ENCODE results near the gene FAIM2.
"Not testable (repeated sequence)": the region's sequence is repeated elsewhere in the genome, so short reads cannot be mapped to it uniquely, and the experiment has no call there.

Gene FAIM2

GRCh38 chr12:49877066-49877465 is 26.6 kb downstream of the FAIM2 start:
- intact Hi-C loops (cut with micrococcal nuclease): no loop called here
- H3K4me3 Mint-ChIP-seq: no peak overlapping the region
- peaks cover 25% of the 10 kb centered on the region for H3K9me3 Mint-ChIP-seq
- no peaks in the 10 kb centered on the region for H3K36me3 Mint-ChIP-seq (ENCODE audit: low read depth)
- no peaks in the 10 kb centered on the region for H3K4me1 Mint-ChIP-seq (ENCODE audit: low read depth)
- H3K27me3 Mint-ChIP-seq: peaks cover 6% of the 10 kb centered on the region
- H3K27ac Mint-ChIP-seq: no peak overlapping the region

GRCh38 chr12:49876070-49876469 is 27.6 kb downstream of the FAIM2 start:
- Mint-ChIP-seq H3K27ac (no peak overlapping the region), H3K4me3 (no peak overlapping the region), H3K4me1 (ENCODE audit: low read depth) (no peaks in the 10 kb centered on the region), H3K27me3 (peaks cover 6% of the 10 kb centered on the region), H3K9me3 (peaks cover 25% of the 10 kb centered on the region), H3K36me3 (ENCODE audit: low read depth) (no peaks in the 10 kb centered on the region)
- intact Hi-C loops (cut with micrococcal nuclease): no loop called here

- intact Hi-C loops (cut with micrococcal nuclease): no loop called here
- Mint-ChIP-seq H3K27me3 (peaks cover 9% of the 10 kb centered on the region), H3K36me3 (ENCODE audit: low read depth) (no peaks in the 10 kb centered on the region), H3K4me1 (ENCODE audit: low read depth) (no peaks in the 10 kb centered on the region), H3K4me3 (no peak overlapping the region), H3K27ac (no peak overlapping the region), H3K9me3 (peaks cover 25% of the 10 kb centered on the region)
Observed at GRCh38 chr12:49875115-49875720, 28.5 kb downstream of the FAIM2 start.

GRCh38 chr12:49874142-49874897 is 29.4 kb downstream of the FAIM2 start:
- Mint-ChIP-seq H3K27me3 (peaks cover 18% of the 10 kb centered on the region), H3K4me3 (no peak overlapping the region), H3K4me1 (ENCODE audit: low read depth) (no peaks in the 10 kb centered on the region), H3K36me3 (ENCODE audit: low read depth) (no peaks in the 10 kb centered on the region), H3K27ac (no peak overlapping the region), H3K9me3 (peaks cover 19% of the 10 kb centered on the region)
- intact Hi-C loops (cut with micrococcal nuclease): no loop called here

GRCh38 chr12:49873361-49873934 is 30.3 kb downstream of the FAIM2 start:
- peaks cover 10% of the 10 kb centered on the region for H3K9me3 Mint-ChIP-seq

GRCh38 chr12:49872781-49873181 is 30.9 kb downstream of the FAIM2 start:
- no peak overlapping the region for H3K4me3 Mint-ChIP-seq
- H3K36me3 Mint-ChIP-seq (ENCODE audit: low read depth): no peaks in the 10 kb centered on the region
- H3K27me3 Mint-ChIP-seq: peaks cover 30% of the 10 kb centered on the region
- intact Hi-C loops (cut with micrococcal nuclease): no loop called here
- no peak overlapping the region for H3K27ac Mint-ChIP-seq
- peaks cover 3% of the 10 kb centered on the region for H3K9me3 Mint-ChIP-seq
- no peaks in the 10 kb centered on the region for H3K4me1 Mint-ChIP-seq (ENCODE audit: low read depth)

More at GRCh38 chr12:49873361-49873934, 30.3 kb downstream of the FAIM2 start:
- H3K27ac Mint-ChIP-seq: no peak overlapping the region
- no peak overlapping the region for H3K4me3 Mint-ChIP-seq
- H3K4me1 Mint-ChIP-seq (ENCODE audit: low read depth): no peaks in the 10 kb centered on the region
- intact Hi-C loops (cut with micrococcal nuclease): no loop called here
- H3K27me3 Mint-ChIP-seq: peaks cover 25% of the 10 kb centered on the region
- H3K36me3 Mint-ChIP-seq (ENCODE audit: low read depth): no peaks in the 10 kb centered on the region

GRCh38 chr12:49872381-49872780 is 31.3 kb downstream of the FAIM2 start:
- H3K27me3 Mint-ChIP-seq: peaks cover 32% of the 10 kb centered on the region
- no peak overlapping the region for H3K27ac Mint-ChIP-seq
- H3K4me3 Mint-ChIP-seq: no peak overlapping the region
- H3K9me3 Mint-ChIP-seq: no peaks in the 10 kb centered on the region
- intact Hi-C loops (cut with micrococcal nuclease): no loop called here
- no peaks in the 10 kb centered on the region for H3K36me3 Mint-ChIP-seq (ENCODE audit: low read depth)
- no peaks in the 10 kb centered on the region for H3K4me1 Mint-ChIP-seq (ENCODE audit: low read depth)

- H3K9me3 Mint-ChIP-seq; H3K27ac Mint-ChIP-seq; H3K4me1 Mint-ChIP-seq (ENCODE audit: low read depth); H3K36me3 Mint-ChIP-seq (ENCODE audit: low read depth); H3K4me3 Mint-ChIP-seq; intact Hi-C loops (cut with micrococcal nuclease): not testable (repeated sequence)
- peaks cover 32% of the 10 kb centered on the region for H3K27me3 Mint-ChIP-seq
Observed at GRCh38 chr12:49871811-49872251, 31.9 kb downstream of the FAIM2 start.

- no peak overlapping the region for H3K27ac Mint-ChIP-seq
- no peaks in the 10 kb centered on the region for H3K9me3 Mint-ChIP-seq
- intact Hi-C loops (cut with micrococcal nuclease): no loop called here
- no peaks in the 10 kb centered on the region for H3K36me3 Mint-ChIP-seq (ENCODE audit: low read depth)
- H3K27me3 Mint-ChIP-seq: peaks cover 31% of the 10 kb centered on the region
- no peak overlapping the region for H3K4me3 Mint-ChIP-seq
- H3K4me1 Mint-ChIP-seq (ENCODE audit: low read depth): no peaks in the 10 kb centered on the region
Observed at GRCh38 chr12:49871263-49871561, 32.5 kb downstream of the FAIM2 start.

- no peaks in the 10 kb centered on the region for H3K9me3 Mint-ChIP-seq
- peaks cover 34% of the 10 kb centered on the region for H3K27me3 Mint-ChIP-seq
- no peaks in the 10 kb centered on the region for H3K36me3 Mint-ChIP-seq (ENCODE audit: low read depth)
- intact Hi-C loops (cut with micrococcal nuclease): no loop called here
- H3K4me1 Mint-ChIP-seq (ENCODE audit: low read depth): no peaks in the 10 kb centered on the region
- H3K27ac Mint-ChIP-seq: no peak overlapping the region
- H3K4me3 Mint-ChIP-seq: no peak overlapping the region
Observed at GRCh38 chr12:49870501-49871262, 33.0 kb downstream of the FAIM2 start.

GRCh38 chr12:49869816-49870500 is 33.7 kb downstream of the FAIM2 start:
- no peak overlapping the region for H3K27ac Mint-ChIP-seq
- H3K4me1 Mint-ChIP-seq (ENCODE audit: low read depth): no peaks in the 10 kb centered on the region
- no peak overlapping the region for H3K4me3 Mint-ChIP-seq
- H3K27me3 Mint-ChIP-seq: peaks cover 36% of the 10 kb centered on the region
- no peaks in the 10 kb centered on the region for H3K9me3 Mint-ChIP-seq
- no peaks in the 10 kb centered on the region for H3K36me3 Mint-ChIP-seq (ENCODE audit: low read depth)
- intact Hi-C loops (cut with micrococcal nuclease): loop anchor here (5.0 kb wide), 1 partner anchor 77 kb away; no protein-coding TSS in a partner anchor

- Mint-ChIP-seq H3K27ac (no peak overlapping the region), H3K27me3 (peaks cover 39% of the 10 kb centered on the region), H3K4me1 (ENCODE audit: low read depth) (no peaks in the 10 kb centered on the region), H3K9me3 (no peaks in the 10 kb centered on the region), H3K36me3 (ENCODE audit: low read depth) (no peaks in the 10 kb centered on the region), H3K4me3 (no peak overlapping the region)
- intact Hi-C loops (cut with micrococcal nuclease): loop anchor here (5.0 kb wide), 1 partner anchor 78 kb away; no protein-coding TSS in a partner anchor
Observed at GRCh38 chr12:49868952-49869815, 34.5 kb downstream of the FAIM2 start.

- H3K36me3 Mint-ChIP-seq (ENCODE audit: low read depth): no peaks in the 10 kb centered on the region
- H3K9me3 Mint-ChIP-seq: no peaks in the 10 kb centered on the region
- peaks cover 39% of the 10 kb centered on the region for H3K27me3 Mint-ChIP-seq
- no peak overlapping the region for H3K4me3 Mint-ChIP-seq
- intact Hi-C loops (cut with micrococcal nuclease): loop anchor here (5.0 kb wide), 1 partner anchor 79 kb away; no protein-coding TSS in a partner anchor
- no peak overlapping the region for H3K27ac Mint-ChIP-seq
- no peaks in the 10 kb centered on the region for H3K4me1 Mint-ChIP-seq (ENCODE audit: low read depth)
Observed at GRCh38 chr12:49868449-49868848, 35.3 kb downstream of the FAIM2 start.
